Measurements from ENCODE around the gene PJVK. TPM values are rescaled to one million over a fixed set of nuclear protein-coding genes. Genes with fewer than 3 reads are reported as not detected.

PJVK gene
- total and polyA plus RNA-seq, 9 of the 15 experiments (the other 6 are each of a cell fraction or from before 2014, with no cell fraction given) = 0.11 to 1.5 (median 0.73) TPM

DNA sequence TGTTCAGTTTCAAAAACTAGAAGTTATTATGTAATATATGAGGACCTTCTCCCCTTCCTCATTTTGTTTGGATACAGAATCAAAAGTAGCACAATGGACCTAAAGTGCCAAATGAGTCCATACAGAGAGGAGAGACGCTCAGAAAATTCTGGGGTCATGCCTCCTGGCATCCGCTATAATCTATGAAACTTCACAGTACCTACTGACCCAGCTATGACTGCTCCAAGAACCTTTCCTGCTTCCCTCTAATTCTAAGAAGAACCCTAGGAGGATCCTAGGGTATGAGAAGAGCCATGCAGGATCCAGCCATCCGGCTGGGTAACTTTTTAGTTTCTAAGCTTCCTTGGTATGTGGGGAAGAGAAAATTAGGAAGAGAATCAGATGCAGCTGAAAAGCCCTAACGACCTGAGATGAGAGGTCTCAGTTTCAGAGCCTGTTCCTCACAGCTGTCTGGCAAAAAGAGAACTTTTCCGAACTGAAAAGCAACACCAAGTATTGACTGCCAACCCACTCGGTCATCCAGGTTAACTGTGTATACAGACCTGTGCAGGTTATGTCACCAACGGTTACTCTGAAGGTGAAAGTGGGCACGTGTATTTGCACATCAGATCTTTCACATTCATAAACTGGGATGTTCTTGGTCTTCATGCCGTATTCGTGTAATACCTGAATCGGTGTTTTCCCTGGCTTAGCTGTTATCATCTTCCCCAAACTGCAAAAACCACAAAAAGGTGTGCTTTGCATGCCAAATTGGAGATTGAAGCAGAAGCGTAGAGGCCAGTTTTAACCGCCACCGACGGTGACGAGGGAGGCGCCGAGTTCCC, 1.3 kb upstream of the PJVK start (continued):
- TF ChIP-seq, protein P1, sequence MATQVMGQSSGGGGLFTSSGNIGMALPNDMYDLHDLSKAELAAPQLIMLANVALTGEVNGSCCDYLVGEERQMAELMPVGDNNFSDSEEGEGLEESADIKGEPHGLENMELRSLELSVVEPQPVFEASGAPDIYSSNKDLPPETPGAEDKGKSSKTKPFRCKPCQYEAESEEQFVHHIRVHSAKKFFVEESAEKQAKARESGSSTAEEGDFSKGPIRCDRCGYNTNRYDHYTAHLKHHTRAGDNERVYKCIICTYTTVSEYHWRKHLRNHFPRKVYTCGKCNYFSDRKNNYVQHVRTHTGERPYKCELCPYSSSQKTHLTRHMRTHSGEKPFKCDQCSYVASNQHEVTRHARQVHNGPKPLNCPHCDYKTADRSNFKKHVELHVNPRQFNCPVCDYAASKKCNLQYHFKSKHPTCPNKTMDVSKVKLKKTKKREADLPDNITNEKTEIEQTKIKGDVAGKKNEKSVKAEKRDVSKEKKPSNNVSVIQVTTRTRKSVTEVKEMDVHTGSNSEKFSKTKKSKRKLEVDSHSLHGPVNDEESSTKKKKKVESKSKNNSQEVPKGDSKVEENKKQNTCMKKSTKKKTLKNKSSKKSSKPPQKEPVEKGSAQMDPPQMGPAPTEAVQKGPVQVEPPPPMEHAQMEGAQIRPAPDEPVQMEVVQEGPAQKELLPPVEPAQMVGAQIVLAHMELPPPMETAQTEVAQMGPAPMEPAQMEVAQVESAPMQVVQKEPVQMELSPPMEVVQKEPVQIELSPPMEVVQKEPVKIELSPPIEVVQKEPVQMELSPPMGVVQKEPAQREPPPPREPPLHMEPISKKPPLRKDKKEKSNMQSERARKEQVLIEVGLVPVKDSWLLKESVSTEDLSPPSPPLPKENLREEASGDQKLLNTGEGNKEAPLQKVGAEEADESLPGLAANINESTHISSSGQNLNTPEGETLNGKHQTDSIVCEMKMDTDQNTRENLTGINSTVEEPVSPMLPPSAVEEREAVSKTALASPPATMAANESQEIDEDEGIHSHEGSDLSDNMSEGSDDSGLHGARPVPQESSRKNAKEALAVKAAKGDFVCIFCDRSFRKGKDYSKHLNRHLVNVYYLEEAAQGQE (IDR thresholded peaks at IDR 0.05; ENCODE audit: borderline replicate concordance) = peak; percentile 62
- TF ChIP-seq, protein P1 (CRISPR knock-in tag; IDR thresholded peaks at IDR 0.05; ENCODE audit: low read depth) = no peak
- 0 out of 2 replicates have a peak, but pooled peaks have one; percentile 43 for TF ChIP-seq SMAD3 (CRISPR knock-in tag; conservative IDR thresholded peaks at IDR 0.05)
- TF ChIP-seq, protein P2, sequence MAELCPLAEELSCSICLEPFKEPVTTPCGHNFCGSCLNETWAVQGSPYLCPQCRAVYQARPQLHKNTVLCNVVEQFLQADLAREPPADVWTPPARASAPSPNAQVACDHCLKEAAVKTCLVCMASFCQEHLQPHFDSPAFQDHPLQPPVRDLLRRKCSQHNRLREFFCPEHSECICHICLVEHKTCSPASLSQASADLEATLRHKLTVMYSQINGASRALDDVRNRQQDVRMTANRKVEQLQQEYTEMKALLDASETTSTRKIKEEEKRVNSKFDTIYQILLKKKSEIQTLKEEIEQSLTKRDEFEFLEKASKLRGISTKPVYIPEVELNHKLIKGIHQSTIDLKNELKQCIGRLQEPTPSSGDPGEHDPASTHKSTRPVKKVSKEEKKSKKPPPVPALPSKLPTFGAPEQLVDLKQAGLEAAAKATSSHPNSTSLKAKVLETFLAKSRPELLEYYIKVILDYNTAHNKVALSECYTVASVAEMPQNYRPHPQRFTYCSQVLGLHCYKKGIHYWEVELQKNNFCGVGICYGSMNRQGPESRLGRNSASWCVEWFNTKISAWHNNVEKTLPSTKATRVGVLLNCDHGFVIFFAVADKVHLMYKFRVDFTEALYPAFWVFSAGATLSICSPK (IDR thresholded peaks at IDR 0.05; ENCODE audit: borderline replicate concordance) = peak; percentile 88; the same call in 1 of the 2 replicates
- no peak for TF ChIP-seq POLR2AphosphoS5 (IDR thresholded peaks at IDR 0.05; ENCODE audit: control insufficient read depth, insufficient read depth, low read depth, low read length)
- TF ChIP-seq, protein P3, sequence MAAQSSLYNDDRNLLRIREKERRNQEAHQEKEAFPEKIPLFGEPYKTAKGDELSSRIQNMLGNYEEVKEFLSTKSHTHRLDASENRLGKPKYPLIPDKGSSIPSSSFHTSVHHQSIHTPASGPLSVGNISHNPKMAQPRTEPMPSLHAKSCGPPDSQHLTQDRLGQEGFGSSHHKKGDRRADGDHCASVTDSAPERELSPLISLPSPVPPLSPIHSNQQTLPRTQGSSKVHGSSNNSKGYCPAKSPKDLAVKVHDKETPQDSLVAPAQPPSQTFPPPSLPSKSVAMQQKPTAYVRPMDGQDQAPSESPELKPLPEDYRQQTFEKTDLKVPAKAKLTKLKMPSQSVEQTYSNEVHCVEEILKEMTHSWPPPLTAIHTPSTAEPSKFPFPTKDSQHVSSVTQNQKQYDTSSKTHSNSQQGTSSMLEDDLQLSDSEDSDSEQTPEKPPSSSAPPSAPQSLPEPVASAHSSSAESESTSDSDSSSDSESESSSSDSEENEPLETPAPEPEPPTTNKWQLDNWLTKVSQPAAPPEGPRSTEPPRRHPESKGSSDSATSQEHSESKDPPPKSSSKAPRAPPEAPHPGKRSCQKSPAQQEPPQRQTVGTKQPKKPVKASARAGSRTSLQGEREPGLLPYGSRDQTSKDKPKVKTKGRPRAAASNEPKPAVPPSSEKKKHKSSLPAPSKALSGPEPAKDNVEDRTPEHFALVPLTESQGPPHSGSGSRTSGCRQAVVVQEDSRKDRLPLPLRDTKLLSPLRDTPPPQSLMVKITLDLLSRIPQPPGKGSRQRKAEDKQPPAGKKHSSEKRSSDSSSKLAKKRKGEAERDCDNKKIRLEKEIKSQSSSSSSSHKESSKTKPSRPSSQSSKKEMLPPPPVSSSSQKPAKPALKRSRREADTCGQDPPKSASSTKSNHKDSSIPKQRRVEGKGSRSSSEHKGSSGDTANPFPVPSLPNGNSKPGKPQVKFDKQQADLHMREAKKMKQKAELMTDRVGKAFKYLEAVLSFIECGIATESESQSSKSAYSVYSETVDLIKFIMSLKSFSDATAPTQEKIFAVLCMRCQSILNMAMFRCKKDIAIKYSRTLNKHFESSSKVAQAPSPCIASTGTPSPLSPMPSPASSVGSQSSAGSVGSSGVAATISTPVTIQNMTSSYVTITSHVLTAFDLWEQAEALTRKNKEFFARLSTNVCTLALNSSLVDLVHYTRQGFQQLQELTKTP (IDR thresholded peaks at IDR 0.05; ENCODE audit: low read depth in 1 of 2, partially characterized antibody in 2 of 2) = peak in 1 of 2 experiments; percentile 25
- no peak for TF ChIP-seq NCOA6 (IDR thresholded peaks at IDR 0.05)
- TF ChIP-seq ARID1B (IDR thresholded peaks at IDR 0.05) = peak; percentile 17; the same call in 1 of the 2 replicates
- TF ChIP-seq CC2D1A (IDR thresholded peaks at IDR 0.05) = 0 out of 2 replicates have a peak, but pooled peaks have one; percentile 12
- TF ChIP-seq HDAC3 (IDR thresholded peaks at IDR 0.05; ENCODE audit: borderline replicate concordance, partially characterized antibody) = no peak
- no peak for TF ChIP-seq MTA1 (IDR thresholded peaks at IDR 0.05; ENCODE audit: borderline replicate concordance)

Data from K562 (cell line).